ENCODE data around the gene ANO1. TPM values are rescaled to one million over a fixed set of nuclear protein-coding genes. Genes with fewer than 3 reads are reported as not detected.

Gene ANO1
- polyA plus RNA-seq, 3 donors = not detected

DNA sequence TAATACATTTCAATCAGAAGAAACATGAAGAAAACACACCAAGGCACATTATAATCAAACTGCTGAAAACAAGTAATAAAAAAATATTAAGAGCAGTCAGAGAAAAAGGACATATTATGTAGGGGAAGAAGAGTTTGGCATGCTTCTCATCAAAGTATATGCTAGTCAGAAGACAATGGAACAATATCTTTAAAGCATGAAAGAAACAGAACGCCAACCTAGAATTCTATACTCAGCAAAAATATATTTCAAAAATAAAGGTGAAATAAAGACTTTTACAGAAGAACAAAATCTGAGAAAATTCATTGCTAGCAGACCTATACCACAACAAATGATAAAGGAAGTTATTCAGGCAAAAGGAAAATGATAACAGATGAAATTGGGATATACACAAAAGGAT, 34.6 kb upstream of the ANO1 start:
- no peaks in the 10 kb centered on the region for H3K4me1 ChIP-seq (ENCODE audit: control insufficient read depth in 1 of 2, insufficient read depth in 2 of 2, low read length in 2 of 2)
- DNase-seq = no peak
- peaks cover 16 to 40% (median 32%) of the 10 kb centered on the region in 7 donors for H3K9me3 Mint-ChIP-seq
- H3K27ac ChIP-seq (ENCODE audit: low read depth in 1 of 2, low read length in 2 of 2) = no peak overlapping the region
- H3K27ac Mint-ChIP-seq = no peak overlapping the region
- peaks cover 0 to 2% of the 10 kb centered on the region in 2 donors for H3K27me3 ChIP-seq (ENCODE audit: control insufficient read depth in 2 of 2, insufficient read depth in 2 of 2, low read length in 2 of 2)
- H3K36me3 ChIP-seq (replicated peaks in 1 of 2; ENCODE audit: control insufficient read depth in 1 of 2, insufficient read depth in 2 of 2, low read length in 2 of 2) = no peaks in the 10 kb centered on the region
- H4K20me1 ChIP-seq (ENCODE audit: insufficient read depth, low read length) = no peaks in the 10 kb centered on the region
- TF ChIP-seq, protein P1, sequence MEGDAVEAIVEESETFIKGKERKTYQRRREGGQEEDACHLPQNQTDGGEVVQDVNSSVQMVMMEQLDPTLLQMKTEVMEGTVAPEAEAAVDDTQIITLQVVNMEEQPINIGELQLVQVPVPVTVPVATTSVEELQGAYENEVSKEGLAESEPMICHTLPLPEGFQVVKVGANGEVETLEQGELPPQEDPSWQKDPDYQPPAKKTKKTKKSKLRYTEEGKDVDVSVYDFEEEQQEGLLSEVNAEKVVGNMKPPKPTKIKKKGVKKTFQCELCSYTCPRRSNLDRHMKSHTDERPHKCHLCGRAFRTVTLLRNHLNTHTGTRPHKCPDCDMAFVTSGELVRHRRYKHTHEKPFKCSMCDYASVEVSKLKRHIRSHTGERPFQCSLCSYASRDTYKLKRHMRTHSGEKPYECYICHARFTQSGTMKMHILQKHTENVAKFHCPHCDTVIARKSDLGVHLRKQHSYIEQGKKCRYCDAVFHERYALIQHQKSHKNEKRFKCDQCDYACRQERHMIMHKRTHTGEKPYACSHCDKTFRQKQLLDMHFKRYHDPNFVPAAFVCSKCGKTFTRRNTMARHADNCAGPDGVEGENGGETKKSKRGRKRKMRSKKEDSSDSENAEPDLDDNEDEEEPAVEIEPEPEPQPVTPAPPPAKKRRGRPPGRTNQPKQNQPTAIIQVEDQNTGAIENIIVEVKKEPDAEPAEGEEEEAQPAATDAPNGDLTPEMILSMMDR (IDR thresholded peaks at IDR 0.05) = no peak
- intact Hi-C loops (cut with micrococcal nuclease) = no loop called here
- no peak overlapping the region for H2AFZ ChIP-seq (ENCODE audit: insufficient read depth, low read depth, low read length, poor library complexity, severe bottlenecking)
- H3K4me1 Mint-ChIP-seq = no peaks in the 10 kb centered on the region
- H3K36me3 Mint-ChIP-seq = no peaks in the 10 kb centered on the region
- no peak overlapping the region for H3K9ac ChIP-seq (ENCODE audit: insufficient read depth, low read length, poor library complexity, severe bottlenecking)
- no peaks in the 10 kb centered on the region for H3K79me2 ChIP-seq (ENCODE audit: insufficient read depth, low read length)
- peaks cover 28 to 31% of the 10 kb centered on the region in 2 donors for H3K9me3 ChIP-seq (replicated peaks in 1 of 2; ENCODE audit: control insufficient read depth in 1 of 2, insufficient read depth in 1 of 2, low read length in 2 of 2)
- no peak overlapping the region for H3K4me2 ChIP-seq (replicated peaks; ENCODE audit: extremely low read depth, low read length, poor library complexity, severe bottlenecking)
- H3K27me3 Mint-ChIP-seq (ENCODE audit: low read depth in 3 of 3) = peaks cover 5 to 6% (median 5%) of the 10 kb centered on the region in 3 donors
- no CpG with 5 or more reads among the region's 1 CpG for WGBS (ENCODE audit: insufficient coverage)
- H3K4me3 ChIP-seq (replicated peaks in 1 of 3; ENCODE audit: low read depth in 2 of 3, low read length in 3 of 3) = no peak overlapping the region
- H3K4me3 Mint-ChIP-seq = no peak overlapping the region

- WGBS (ENCODE audit: insufficient coverage) = 90% methylated on average over 3 of the region's 3 CpGs
- intact Hi-C loops (cut with micrococcal nuclease) = no loop called here
Measured at GRCh38 chr11:70046089-70046488, 32.0 kb upstream of the ANO1 start.

More at GRCh38 chr11:70046089-70046488, 32.0 kb upstream of the ANO1 start:
- Histone ChIP-seq H3K36me3 (replicated peaks in 1 of 2; ENCODE audit: control insufficient read depth in 1 of 2, insufficient read depth in 2 of 2, low read length in 2 of 2) (no peaks in the 10 kb centered on the region), H3K79me2 (ENCODE audit: insufficient read depth, low read length) (no peaks in the 10 kb centered on the region), H3K4me3 (replicated peaks in 1 of 3; ENCODE audit: low read depth in 2 of 3, low read length in 3 of 3) (no peak overlapping the region), H3K27me3 (ENCODE audit: control insufficient read depth in 2 of 2, insufficient read depth in 2 of 2, low read length in 2 of 2) (peaks cover 0 to 2% of the 10 kb centered on the region in 2 donors), H3K27ac (ENCODE audit: low read depth in 1 of 2, low read length in 2 of 2) (no peak overlapping the region), H3K9ac (ENCODE audit: insufficient read depth, low read length, poor library complexity, severe bottlenecking) (no peak overlapping the region), H2AFZ (ENCODE audit: insufficient read depth, low read depth, low read length, poor library complexity, severe bottlenecking) (no peak overlapping the region), H4K20me1 (ENCODE audit: insufficient read depth, low read length) (no peaks in the 10 kb centered on the region), H3K4me1 (ENCODE audit: control insufficient read depth in 1 of 2, insufficient read depth in 2 of 2, low read length in 2 of 2) (no peaks in the 10 kb centered on the region), H3K9me3 (replicated peaks in 1 of 2; ENCODE audit: control insufficient read depth in 1 of 2, insufficient read depth in 1 of 2, low read length in 2 of 2) (peaks cover 8 to 10% of the 10 kb centered on the region in 2 donors), H3K4me2 (replicated peaks; ENCODE audit: extremely low read depth, low read length, poor library complexity, severe bottlenecking) (no peak overlapping the region)
- H3K9me3 Mint-ChIP-seq = peaks cover 3 to 20% (median 14%) of the 10 kb centered on the region in 7 donors
- no peak for DNase-seq
- H3K4me1 Mint-ChIP-seq = no peaks in the 10 kb centered on the region
- TF ChIP-seq, protein P1 (IDR thresholded peaks at IDR 0.05) = no peak
- H3K27me3 Mint-ChIP-seq (ENCODE audit: low read depth in 3 of 3) = peaks cover 12 to 17% (median 12%) of the 10 kb centered on the region in 3 donors
- H3K4me3 Mint-ChIP-seq = no peak overlapping the region
- H3K27ac Mint-ChIP-seq = no peak overlapping the region
- no peaks in the 10 kb centered on the region for H3K36me3 Mint-ChIP-seq
